ENCODE results near the gene TAGLN2. TPM values are rescaled to one million over a fixed set of nuclear protein-coding genes. Genes with fewer than 3 reads are reported as not detected.

The TAGLN2 gene
- total RNA-seq, 4 donors from 2014 or later: 308 to 468 (median 357) TPM

DNA sequence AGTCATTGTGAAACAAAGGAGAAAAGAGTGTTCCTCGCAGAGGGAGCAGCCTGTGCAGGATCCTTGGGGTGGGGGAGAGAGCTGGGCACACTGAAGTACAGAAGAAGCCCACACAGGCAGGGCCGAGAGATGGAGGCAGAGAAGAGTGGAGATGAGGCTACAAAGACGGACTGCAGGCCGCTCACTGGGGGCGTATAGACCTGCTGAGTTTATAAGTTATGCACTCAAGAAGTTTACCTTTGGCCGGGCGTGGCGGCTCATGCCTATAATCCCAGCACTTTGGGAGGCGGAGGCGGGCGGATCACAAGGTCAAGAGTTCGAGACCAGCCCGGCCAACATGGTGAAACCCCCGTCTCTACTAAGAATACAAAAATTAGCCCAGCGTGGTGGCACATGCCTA lies 36.3 kb upstream of the TAGLN2 start:
- H3K4me3 ChIP-seq: peak overlapping the region; percentile 12 to 57 (median 30)
- WGBS, 2 donors: 30 to 32% methylated on average over 10 to 15 of the region's 15 CpGs
- no peak for DNase-seq
- H3K4me1 ChIP-seq: peaks cover 4 to 70% (median 7%) of the 10 kb centered on the region in 3 donors
- no peaks in the 10 kb centered on the region for H3K36me3 ChIP-seq
- no peaks in the 10 kb centered on the region for H3K27me3 ChIP-seq
- TF ChIP-seq, protein P1, sequence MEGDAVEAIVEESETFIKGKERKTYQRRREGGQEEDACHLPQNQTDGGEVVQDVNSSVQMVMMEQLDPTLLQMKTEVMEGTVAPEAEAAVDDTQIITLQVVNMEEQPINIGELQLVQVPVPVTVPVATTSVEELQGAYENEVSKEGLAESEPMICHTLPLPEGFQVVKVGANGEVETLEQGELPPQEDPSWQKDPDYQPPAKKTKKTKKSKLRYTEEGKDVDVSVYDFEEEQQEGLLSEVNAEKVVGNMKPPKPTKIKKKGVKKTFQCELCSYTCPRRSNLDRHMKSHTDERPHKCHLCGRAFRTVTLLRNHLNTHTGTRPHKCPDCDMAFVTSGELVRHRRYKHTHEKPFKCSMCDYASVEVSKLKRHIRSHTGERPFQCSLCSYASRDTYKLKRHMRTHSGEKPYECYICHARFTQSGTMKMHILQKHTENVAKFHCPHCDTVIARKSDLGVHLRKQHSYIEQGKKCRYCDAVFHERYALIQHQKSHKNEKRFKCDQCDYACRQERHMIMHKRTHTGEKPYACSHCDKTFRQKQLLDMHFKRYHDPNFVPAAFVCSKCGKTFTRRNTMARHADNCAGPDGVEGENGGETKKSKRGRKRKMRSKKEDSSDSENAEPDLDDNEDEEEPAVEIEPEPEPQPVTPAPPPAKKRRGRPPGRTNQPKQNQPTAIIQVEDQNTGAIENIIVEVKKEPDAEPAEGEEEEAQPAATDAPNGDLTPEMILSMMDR (IDR thresholded peaks at IDR 0.05): no peak
- TF ChIP-seq POLR2A (IDR thresholded peaks at IDR 0.05): no peak
- no peaks in the 10 kb centered on the region for H3K9me3 ChIP-seq
- peak overlapping the region; percentile 70 to 85 (median 84) for H3K27ac ChIP-seq
- intact Hi-C loops (cut with DNase I): no loop called here

DNA sequence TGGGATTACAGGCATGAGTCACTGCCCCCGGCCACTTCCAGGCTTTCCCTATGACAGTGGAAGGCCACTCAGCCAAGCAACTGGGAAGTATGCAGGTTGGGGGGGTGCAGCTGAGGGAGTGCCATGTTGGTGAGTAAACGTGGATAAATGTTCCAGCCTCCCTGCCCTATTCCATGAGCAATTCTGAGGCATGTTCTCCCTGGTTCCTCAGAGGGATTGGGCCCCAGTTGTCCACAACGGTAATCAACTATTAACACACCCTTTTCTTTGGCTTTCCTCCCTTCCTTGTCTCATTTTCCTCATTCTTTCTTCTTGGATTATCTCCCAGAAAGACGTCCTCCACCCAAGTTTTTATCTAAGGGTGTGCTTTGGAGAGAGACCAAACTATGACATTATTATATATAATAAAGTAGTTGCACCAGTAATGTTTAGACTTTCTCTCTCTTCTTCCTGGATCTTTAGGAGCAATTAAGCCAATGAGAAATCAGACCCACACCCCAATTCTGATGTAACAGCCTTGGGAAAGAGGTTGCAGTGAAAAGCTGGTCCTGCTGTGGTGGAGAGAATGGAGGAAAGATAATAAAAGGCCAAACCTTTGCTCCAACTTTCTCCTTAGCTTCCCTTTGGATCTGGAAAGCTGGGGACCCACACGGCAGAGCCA lies 35.5 kb upstream of the TAGLN2 start:
- Histone ChIP-seq H3K27me3 (no peaks in the 10 kb centered on the region), H3K27ac (peak overlapping the region; percentile 70 to 85 (median 84)), H3K4me3 (peak overlapping the region; percentile 12 to 57 (median 30)), H3K36me3 (no peaks in the 10 kb centered on the region), H3K4me1 (peaks cover 4 to 73% (median 7%) of the 10 kb centered on the region in 3 donors), H3K9me3 (no peaks in the 10 kb centered on the region)
- DNase-seq: no peak
- intact Hi-C loops (cut with DNase I): no loop called here
- WGBS, 2 donors: 29 to 30% methylated on average over 4 of the region's 5 CpGs
- TF ChIP-seq, protein P1 (IDR thresholded peaks at IDR 0.05): no peak
- TF ChIP-seq POLR2A (IDR thresholded peaks at IDR 0.05): peak in 1 of 4 donors; percentile 53

DNA sequence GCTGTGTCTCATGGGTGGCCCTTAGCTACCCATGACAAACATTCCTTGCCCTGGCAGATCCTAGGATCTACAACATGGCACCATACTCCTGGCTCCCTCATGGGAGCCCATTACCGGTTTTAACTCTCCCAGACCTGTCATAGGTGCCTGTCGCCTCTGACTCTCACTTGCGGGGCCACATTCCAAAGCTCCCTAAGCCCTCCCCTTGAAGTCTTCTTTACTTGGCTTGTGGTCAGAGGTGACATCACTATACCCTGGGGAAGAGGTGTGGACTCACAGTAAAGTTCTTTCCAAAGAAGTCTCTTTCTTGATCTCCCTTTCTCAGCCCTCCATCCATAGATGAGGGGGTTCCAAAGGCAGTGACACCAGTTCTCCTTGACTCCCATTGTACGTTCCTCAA lies 34.1 kb upstream of the TAGLN2 start:
- peak overlapping the region; percentile 31 to 62 (median 54) for H3K27ac ChIP-seq
- no peak for TF ChIP-seq POLR2A (IDR thresholded peaks at IDR 0.05)
- TF ChIP-seq, protein P1 (IDR thresholded peaks at IDR 0.05): no peak

DNA sequence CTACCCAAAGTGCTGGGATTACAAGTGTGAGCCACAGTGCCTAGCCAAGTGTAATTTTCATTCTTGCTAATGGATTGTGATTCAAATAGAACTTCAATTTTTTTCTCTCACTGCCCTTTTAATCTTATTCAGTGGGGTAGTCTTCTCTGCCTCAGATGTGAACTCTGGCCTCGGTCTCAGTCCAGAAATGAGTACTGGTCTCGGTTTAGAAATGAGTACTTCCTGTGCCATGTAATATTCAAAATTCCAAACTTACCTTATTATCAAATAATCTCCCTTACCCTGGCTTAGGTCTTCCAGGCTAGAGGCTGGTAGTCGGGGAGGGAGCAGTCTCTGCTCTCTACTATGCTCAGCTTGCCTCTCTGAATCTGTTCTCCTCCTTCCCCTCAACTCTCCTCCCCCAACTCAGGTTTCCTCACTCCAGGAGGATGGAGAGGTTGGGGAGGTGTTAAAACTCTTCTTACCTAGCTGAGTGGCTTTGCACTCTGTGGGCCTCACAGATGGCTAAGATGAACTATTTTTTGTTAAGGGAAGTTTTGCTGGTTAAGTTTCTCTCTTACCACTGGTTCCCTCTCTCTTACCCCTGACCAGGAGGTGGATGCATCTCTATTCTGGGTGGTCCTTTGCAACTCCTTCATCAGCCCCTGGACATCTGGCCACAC lies 33.5 kb upstream of the TAGLN2 start:
- Histone ChIP-seq H3K9me3 (no peaks in the 10 kb centered on the region), H3K27ac (peak overlapping the region; percentile 31 to 62 (median 54)), H3K4me1 (peaks cover 7 to 78% (median 7%) of the 10 kb centered on the region in 3 donors), H3K4me3 (no peak overlapping the region), H3K36me3 (no peaks in the 10 kb centered on the region), H3K27me3 (no peaks in the 10 kb centered on the region)
- WGBS, 2 donors: 52 to 53% methylated on average over 3 of the region's 3 CpGs
- DNase-seq: no peak
- intact Hi-C loops (cut with DNase I): no loop called here
- TF ChIP-seq, protein P1 (IDR thresholded peaks at IDR 0.05): no peak
- no peak for TF ChIP-seq POLR2A (IDR thresholded peaks at IDR 0.05)

More for the DNA sequence above, 34.1 kb upstream of the TAGLN2 start:
- H3K4me1 ChIP-seq: peaks cover 7 to 79% (median 7%) of the 10 kb centered on the region in 3 donors
- WGBS, 2 donors: 20 to 50% methylated on average over 1 to 4 of the region's 4 CpGs
- no peaks in the 10 kb centered on the region for H3K27me3 ChIP-seq
- no peak overlapping the region for H3K4me3 ChIP-seq
- no peaks in the 10 kb centered on the region for H3K36me3 ChIP-seq
- H3K9me3 ChIP-seq: no peaks in the 10 kb centered on the region
- intact Hi-C loops (cut with DNase I): no loop called here
- no peak for DNase-seq

DNA sequence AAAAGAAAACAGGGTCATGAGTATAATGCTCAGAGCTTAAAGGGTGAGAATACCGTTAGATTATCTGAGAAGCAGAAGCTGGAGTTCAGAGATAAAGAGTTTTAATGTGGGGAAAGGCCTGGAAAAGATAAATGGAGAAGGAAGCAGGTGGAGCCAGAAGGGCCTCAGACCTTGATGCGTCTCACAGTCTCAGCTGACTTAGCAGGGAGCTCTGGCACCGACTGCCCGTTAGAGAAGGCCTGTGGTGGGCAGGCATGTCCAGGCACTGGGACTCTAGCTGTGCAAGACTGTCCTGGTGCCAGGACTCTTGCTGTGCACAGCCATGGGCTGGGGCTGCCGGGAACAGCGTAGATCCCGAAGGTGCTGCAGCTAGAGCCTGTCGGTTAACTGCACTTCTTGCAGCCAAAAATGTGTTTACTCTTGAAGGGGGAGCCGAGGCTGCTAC lies 32.5 kb upstream of the TAGLN2 start:
- no peak for DNase-seq
- no peak for TF ChIP-seq POLR2A (IDR thresholded peaks at IDR 0.05)
- TF ChIP-seq, protein P1 (IDR thresholded peaks at IDR 0.05): no peak
- Histone ChIP-seq H3K4me3 (no peak overlapping the region), H3K36me3 (no peaks in the 10 kb centered on the region), H3K9me3 (no peaks in the 10 kb centered on the region), H3K4me1 (peaks cover 7 to 75% (median 7%) of the 10 kb centered on the region in 3 donors), H3K27me3 (peaks cover 0 to 7% (median 0%) of the 10 kb centered on the region in 4 donors), H3K27ac (peak overlapping the region in 3 of 4 donors; percentile 35 to 62 (median 39))
- WGBS, 2 donors: 21 to 42% methylated on average over 6 to 9 of the region's 9 CpGs
- intact Hi-C loops (cut with DNase I): no loop called here
